Measurements from ENCODE around the gene ZXDC.

The ZXDC gene

DNA sequence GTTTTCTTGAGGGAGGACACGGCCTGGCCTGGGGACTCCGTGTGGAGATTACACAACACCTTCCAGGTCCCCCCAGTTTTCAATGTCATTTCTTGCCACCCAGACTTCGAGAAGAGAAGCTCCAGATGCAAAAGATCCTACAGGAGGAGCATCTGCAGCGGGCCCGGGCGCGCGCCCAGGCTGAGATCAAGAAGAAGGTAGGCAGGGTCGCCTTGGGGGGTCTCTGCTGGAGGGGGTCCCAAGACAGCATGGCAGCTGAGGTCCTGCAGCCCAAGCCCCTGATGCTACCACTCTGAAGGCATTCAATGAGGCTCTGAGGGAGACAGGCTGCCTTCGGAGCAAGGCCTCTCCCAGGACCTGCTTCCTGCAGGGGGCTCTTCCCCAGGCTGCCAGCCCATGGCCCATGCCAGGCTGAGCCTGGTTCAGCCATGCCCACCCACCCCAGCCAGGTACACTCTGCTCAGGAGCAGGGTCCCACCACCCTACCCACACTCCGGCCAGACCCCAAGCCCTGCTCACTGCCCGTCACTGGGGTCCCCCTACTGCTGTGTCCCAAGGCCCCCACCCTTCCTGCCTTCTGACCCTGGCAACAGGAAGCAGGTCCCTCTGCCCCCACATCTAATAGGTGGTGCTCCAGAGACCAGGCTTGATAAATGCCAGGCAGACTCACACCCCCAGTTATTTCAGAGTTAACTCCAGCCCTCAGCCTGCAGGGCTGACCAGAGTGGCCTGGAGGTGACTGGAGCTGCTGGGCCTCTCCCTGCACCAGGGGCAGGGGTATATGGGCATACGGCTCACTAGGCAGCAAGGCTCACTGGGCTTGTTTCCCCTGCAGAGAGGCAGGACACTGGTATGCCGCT is 40.0 kb downstream of the ZXDC start:
- no peak for DNase-seq (ENCODE audit: low spot score)

DNA sequence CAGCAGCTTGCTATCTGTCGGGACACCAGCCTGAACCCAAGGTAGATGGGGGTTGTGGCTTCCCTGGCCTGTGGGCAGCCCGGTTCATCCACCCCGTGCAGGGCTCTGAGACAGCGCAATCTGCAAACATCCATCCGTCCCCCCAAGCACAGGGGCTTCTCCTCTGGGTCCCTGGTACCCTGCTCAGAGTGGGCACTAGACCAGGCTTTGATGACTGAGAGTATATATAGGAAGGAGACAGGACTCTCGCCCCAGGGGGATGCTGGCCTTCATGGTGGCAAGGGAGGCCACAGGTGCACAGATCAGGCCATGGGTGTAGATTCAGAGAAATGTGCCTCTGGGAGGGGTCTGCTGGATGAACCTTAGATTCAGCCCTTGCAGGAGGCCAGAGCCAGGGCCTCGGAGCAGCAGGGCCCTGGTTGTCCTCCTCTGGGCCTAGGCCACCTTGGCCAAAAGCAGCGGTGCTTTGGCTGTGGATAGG is 40.7 kb downstream of the ZXDC start:
- no peak for DNase-seq (ENCODE audit: low spot score)

DNA sequence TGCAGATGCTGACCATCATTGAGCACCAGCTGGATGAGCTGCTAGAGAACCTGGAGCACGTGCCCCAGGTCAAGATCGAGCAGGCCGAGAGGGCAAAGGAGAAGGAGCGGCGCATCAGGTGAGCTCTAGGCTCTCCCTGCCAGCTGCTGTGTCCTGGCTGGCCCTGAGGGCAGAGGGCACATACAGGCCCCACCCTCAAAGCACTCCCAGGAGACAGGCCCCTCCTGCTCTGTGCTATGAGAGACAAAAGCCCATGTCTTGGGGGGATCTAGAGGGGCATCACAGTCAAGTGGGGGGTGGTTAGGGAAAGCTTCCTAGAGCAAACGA is 41.5 kb downstream of the ZXDC start:
- no peak for DNase-seq (ENCODE audit: low spot score)

GRCh38 chr3:126433496-126434263 is 42.0 kb downstream of the ZXDC start:
- DNase-seq (ENCODE audit: low spot score): no peak

GRCh38 chr3:126433105-126433430 is 42.6 kb downstream of the ZXDC start:
- no peak for DNase-seq (ENCODE audit: low spot score)

DNA sequence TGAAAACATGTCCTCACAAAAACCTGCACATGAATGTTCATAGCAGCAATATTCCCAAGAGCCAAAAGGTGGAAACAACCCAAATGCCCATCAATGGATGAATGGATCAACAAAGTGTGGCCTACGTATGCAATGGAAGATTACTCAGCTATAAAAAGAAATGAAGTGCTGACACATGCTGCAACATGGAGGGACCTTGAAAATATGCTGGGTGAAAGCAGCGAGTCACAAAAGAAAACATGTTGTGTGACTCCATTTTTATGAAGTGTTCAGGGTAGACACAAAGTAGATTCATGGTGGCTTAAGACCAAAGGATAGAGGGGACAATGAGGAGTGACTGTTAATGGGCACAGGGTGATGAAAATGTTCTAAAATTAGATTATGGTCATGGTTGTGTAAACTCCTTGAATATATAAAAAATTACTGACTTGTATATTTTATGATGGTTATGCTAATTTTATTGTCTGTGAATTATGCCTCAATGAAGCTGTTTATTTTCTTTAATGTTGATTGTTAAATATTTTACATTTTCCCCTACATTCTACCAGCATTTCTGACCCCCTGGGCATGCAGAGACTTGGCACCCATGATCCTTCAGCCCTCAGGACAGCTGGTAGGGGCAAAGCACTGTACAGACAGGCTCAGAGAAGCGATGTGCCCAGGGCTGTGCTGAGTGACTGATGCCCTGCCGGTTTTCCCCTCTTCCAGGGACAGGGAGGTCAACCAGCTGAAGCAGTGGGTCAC is 43.2 kb downstream of the ZXDC start:
- no peak for DNase-seq (ENCODE audit: low spot score)

- no peak for DNase-seq (ENCODE audit: low spot score)
These were observed 44.6 kb downstream of the ZXDC start for GRCh38 chr3:126431103-126431534.

DNA sequence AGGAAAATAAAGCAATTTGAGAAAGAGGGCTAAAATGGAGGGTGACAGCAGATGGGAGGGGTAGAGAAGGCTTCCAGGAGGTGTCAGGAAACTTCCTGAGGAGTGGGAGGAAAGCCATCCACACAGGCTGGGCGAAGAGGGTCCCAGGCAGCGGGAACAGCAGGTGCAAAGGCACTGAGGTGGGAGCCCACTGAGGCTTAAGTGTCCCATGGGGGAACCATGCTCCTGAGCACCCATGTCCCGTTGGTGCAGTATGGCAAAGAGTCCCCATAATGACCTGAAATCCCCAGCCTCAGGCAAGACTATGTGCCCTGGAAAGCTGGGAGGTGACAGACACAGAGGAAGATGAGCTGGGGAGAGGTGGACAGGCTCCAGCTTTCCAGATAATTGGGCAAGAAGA is 50.9 kb downstream of the ZXDC start:
- no peak for DNase-seq (ENCODE audit: low spot score)

DNA sequence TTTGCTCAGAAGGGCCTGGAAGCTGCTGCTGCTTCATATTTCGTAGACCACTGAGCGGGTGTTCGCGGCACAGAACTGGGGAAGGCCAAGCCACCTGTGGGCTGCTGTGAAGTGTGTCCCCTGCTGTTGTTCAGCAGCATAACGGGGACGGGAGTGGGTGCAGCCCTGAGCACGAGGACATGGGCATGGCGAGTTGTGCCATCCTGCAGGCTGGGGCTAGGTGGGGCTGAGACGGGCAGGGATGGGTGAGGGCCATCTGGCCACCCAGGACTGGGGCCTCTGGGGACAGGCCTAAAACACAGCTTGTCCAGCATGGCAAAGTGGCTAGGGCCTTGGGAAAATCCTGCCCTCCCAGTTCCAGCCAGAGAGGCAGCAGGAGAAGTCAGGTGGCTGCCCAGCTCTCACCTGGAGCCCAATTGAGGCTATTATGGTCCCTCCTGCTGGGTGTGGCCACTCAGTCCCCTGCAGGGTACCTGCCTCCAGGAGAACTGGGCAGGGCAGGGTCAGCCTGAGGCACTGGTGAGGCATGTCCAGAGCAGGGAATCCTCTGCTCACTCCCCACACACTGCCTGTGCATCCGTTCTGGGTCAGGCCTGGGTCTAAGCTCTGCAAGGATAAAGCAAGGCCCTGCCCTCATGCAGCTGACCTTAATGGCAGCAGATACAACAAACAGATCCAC is 51.5 kb downstream of the ZXDC start:
- no peak for DNase-seq (ENCODE audit: low spot score)

- no peak for DNase-seq (ENCODE audit: low spot score)
These were observed 52.3 kb downstream of the ZXDC start for GRCh38 chr3:126423191-126424038.

- DNase-seq (ENCODE audit: low spot score): no peak
These were observed 53.1 kb downstream of the ZXDC start for GRCh38 chr3:126422571-126423091.

- DNase-seq (ENCODE audit: low spot score): no peak
These were observed 53.6 kb downstream of the ZXDC start for GRCh38 chr3:126422121-126422520.

DNA sequence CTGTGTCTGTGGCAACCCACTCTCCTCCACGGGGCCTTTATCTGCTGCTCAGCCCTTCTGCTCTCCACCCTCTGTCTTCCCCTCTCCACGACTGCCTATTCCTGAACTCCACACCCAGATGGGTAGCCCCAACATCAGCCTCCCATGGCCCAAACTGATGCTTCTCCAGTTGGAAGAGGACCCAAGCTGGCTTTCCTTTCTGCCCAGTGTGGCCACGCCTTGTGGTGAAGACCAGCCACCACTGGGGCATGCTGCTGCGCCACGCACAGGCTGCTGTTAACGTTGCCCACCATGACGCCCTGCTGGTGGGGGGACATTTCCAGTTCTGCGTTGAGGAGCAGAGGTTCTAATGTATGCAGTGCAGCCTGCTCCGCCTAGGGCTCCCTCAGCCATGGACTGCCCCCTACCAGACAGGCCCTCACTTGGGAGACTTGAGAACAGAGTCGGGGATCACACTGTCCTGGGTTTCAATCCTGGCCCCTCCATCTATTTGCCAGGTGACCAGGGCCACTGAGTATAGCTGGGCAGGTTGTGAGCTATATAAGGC is 54.0 kb downstream of the ZXDC start:
- no peak for DNase-seq (ENCODE audit: low spot score)

DNA sequence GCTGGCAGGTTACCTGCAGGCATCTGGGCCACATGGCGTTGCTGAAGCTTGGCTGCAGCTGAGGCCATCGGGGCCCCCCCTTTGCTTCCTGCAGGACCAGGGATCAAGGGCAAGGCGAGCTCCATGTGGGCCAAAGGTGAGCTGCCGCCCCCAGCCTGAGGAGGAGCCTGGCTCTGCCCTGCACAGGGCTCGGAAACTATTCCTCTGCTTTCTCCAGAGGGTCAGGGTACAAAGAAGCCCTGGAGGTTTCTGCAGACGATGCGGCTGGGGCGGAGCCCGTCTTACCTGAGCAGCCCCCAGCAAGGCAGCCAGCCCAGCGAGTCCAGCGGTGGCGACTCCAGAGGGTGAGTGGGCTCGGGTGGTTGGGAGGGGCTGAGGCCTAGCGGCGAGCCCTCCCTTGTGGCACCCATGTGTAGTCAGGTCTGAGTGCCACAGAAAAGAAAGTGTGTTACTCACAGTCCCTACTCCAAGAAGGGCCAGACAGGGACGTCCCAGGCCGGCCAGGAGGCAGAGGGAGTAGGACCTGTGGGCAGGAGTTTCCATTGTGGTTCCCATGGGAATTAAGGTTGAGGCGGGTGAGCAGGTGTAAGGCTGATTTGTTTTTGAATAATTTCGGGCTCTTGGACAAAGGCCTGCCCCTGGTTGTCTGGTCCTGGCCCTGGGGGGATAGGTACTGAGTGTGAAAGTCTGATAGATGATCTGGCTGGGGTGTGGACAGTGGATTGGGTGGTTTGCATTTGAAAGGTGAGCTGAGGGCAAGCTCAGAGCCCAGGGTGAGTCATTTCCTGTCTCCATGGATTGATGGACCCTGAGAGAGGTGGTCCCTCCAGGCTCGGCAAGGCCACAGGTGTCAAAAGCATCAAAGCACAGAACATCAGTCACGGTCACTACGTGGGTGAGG is 55.6 kb downstream of the ZXDC start:
- DNase-seq (ENCODE audit: low spot score): no peak

GRCh38 chr3:126419151-126419703 is 56.5 kb downstream of the ZXDC start:
- DNase-seq (ENCODE audit: low spot score): no peak

GRCh38 chr3:126418661-126419131 is 57.0 kb downstream of the ZXDC start:
- DNase-seq (ENCODE audit: low spot score): no peak

DNA sequence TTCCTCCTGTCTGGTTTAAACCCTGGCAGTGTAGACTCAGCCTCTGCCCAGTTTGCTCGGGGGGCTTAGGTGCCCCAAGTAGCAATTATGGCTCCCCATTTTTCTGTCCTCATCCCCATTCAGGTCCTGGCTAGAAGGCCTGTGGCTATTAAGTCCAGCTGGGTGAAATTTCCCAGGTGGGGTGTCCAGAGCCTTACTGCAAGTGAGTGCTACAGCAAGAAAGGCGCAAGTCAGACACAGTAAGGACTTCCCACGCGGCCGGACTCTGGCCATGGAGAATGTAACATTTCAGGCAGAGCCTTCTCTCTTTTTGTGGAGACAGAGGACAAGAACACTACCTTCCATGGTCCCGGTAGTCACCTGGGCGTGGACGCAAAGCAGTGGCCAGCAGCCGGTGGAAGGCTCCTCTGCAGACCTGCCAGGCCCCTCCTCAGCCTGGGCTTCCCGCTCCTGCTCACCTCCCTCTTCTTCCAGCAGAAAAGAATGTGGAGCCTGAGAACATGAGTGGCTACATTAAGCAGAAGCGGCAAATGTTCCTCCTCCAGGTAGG is 57.6 kb downstream of the ZXDC start:
- no peak for DNase-seq (ENCODE audit: low spot score)

- no peak for DNase-seq (ENCODE audit: low spot score)
These were observed 58.2 kb downstream of the ZXDC start for GRCh38 chr3:126417515-126417914.

DNA sequence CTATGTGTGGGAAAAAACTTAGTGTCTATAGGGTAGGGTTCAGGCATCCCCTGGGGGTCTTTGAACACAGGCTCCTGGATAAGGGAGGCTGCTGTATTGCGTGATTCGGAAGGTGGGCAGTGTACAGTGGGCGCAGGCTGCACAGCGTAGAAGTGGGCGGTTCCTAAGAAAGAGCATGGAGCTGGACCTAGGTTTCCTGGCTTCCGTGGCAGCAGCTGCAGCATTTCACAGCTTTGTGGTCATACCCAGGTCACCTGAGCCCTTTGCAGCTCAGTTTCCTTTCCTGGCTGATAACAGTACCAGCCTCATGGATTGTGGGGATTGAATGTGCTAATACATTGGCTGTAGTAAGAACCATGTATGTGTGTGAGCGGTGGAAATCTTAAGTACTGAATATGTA is 58.7 kb downstream of the ZXDC start:
- no peak for DNase-seq (ENCODE audit: low spot score)
